HFF-Myc (cell line): ENCODE data around the gene PPFIA3.
"Not testable (repeated sequence)": the region's sequence is repeated elsewhere in the genome, so short reads cannot be mapped to it uniquely, and the experiment has no call there.

Experiments
- DNase-seq: peaks from one replicate; pipeline ENCODE4 v3.0.0-alpha.2; 2011; ENCODE audit warnings: low read depth; ENCODE audit errors: extremely low read depth
- H3K4me3 ChIP-seq: replicated peaks from 2 replicates; pipeline ENCODE4 v1.5.1; 2011; ENCODE audit warnings: low read depth, mild to moderate bottlenecking, control low read depth, low read length
- TF ChIP-seq, protein P1 (sequence below): IDR thresholded peaks from 2 replicates; pipeline ENCODE4 v1.5.1; 2012; ENCODE audit warnings: mild to moderate bottlenecking, low read depth, low read length, control low read depth; ENCODE audit errors: missing control alignments

PPFIA3 gene

DNA sequence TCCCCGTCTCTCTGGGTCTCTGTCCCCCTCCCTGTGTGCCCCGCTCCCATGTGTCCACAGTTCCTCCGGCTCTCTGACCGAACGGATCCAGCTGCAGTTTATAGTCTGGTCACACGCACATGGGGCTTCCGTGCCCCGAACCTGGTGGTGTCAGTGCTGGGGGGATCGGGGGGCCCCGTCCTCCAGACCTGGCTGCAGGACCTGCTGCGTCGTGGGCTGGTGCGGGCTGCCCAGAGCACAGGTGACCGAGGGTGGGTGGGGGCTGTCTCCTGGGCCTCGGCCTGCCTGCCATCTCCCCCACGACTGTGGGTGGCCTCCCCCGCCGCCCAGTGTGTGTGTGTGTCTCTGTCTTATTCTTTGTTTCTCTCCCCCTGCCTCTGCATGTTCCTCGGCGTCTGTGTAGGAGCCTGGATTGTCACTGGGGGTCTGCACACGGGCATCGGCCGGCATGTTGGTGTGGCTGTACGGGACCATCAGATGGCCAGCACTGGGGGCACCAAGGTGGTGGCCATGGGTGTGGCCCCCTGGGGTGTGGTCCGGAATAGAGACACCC is 48.6 kb downstream of the PPFIA3 start:
- TF ChIP-seq, protein P1, sequence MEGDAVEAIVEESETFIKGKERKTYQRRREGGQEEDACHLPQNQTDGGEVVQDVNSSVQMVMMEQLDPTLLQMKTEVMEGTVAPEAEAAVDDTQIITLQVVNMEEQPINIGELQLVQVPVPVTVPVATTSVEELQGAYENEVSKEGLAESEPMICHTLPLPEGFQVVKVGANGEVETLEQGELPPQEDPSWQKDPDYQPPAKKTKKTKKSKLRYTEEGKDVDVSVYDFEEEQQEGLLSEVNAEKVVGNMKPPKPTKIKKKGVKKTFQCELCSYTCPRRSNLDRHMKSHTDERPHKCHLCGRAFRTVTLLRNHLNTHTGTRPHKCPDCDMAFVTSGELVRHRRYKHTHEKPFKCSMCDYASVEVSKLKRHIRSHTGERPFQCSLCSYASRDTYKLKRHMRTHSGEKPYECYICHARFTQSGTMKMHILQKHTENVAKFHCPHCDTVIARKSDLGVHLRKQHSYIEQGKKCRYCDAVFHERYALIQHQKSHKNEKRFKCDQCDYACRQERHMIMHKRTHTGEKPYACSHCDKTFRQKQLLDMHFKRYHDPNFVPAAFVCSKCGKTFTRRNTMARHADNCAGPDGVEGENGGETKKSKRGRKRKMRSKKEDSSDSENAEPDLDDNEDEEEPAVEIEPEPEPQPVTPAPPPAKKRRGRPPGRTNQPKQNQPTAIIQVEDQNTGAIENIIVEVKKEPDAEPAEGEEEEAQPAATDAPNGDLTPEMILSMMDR, result no peak
- H3K4me3 ChIP-seq, result no peak overlapping the region
- no peak for DNase-seq

DNA sequence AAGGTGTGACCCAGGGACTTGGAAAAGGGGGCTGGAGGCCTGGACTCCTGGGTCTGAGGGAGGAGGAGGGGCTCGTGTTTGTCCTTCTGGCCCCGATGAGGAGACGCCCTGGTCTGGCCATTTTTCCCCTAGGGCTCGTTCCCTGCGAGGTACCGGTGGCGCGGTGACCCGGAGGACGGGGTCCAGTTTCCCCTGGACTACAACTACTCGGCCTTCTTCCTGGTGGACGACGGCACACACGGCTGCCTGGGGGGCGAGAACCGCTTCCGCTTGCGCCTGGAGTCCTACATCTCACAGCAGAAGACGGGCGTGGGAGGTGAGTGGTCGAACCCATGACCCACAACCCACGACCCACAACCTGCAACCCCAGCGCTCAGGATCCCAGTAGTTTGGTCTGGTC is 49.1 kb downstream of the PPFIA3 start:
- no peak overlapping the region for H3K4me3 ChIP-seq
- TF ChIP-seq, protein P1, result no peak
- no peak for DNase-seq

DNA sequence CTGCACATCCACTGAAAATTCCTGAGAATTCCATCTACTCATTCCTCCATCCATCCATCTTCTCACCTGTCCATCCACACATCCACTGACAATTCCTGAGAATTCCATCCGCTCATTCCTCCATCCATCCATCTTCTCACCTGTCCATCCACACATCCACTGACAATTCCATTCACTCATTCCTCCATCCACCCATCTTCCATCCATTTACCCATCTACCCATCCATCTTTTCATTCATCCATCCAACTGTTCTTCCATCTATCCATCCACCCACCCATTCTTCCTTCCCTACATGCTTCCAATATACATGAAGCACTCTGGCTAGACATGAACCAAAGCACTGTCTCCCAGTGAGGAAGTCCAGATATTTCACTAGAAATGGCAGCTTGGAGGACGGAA is 53.9 kb downstream of the PPFIA3 start:
- no peak overlapping the region for H3K4me3 ChIP-seq
- no peak for DNase-seq
- TF ChIP-seq, protein P1, result no peak

GRCh38 chr19:49180659-49181058 is 61.3 kb downstream of the PPFIA3 start:
- TF ChIP-seq, protein P1, result no peak
- DNase-seq, result no peak
- H3K4me3 ChIP-seq, result no peak overlapping the region

DNA sequence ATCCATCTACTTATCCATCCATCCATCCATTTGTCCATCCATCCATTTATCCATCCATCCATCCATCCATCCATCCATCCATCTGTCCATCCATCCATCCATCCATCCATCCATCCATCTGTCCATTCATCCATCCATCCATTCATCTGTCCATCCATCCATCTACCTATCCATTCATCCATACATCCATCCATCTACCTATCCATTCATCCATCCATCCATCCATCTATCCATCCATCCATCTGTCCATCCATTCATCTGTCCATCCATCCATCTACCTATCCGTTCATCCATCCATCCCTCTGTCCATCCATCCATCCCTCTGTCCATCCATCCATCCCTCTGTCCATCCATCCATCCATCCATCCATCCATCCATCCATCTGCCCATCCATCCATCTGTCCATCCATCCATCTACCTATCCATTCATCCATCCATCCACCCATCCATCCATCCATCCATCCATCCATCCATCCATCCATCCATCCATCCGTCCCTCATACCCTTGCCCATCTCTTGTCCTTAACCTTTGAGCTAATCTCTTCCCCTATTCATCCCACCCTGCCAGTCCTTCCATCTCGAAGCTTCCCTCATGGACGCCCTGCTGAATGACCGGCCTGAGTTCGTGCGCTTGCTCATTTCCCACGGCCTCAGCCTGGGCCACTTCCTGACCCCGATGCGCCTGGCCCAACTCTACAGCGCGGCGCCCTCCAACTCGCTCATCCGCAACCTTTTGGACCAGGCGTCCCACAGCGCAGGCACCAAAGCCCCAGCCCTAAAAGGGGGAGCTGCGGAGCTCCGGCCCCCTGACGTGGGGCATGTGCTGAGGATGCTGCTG is 62.9 kb downstream of the PPFIA3 start:
- not testable (repeated sequence) for DNase-seq, H3K4me3 ChIP-seq

DNA sequence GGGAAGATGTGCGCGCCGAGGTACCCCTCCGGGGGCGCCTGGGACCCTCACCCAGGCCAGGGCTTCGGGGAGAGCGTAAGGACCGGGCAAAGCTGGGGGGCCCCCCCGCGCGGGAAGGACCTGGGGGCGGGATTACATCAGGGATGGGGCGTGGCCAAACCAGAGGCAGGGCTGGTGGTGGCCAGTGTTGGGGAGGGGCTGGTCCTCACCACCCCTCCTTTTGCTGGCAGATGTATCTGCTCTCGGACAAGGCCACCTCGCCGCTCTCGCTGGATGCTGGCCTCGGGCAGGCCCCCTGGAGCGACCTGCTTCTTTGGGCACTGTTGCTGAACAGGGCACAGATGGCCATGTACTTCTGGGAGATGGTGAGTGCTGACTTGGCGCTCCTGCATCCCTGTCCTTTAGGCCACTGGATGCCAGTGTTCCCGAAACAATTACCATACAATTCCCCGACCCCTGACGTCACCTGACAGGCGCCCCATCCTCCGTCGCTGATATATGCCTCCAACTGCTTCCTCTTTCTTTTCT is 63.6 kb downstream of the PPFIA3 start:
- no peak for DNase-seq
- H3K4me3 ChIP-seq, result no peak overlapping the region
- TF ChIP-seq, protein P1, result no peak

DNA sequence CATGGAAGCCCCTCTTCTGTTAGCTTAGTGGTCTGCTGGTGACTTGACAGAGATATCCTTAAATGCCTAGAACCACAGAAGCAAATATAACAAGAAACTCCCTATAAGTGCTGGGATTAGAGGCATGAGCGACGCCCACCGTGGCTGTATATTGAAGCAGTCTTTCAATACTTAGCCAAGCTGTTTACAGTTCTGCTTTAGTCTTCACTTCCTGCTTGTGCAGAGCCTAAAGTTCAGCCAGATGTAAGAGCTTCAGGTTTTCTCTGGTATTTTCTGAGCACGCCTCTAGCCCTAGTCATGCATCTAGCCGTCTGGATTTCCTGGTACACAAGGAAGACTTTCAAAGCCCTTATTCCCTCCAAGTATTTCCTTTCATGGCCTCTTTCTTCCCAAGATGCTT is 66.8 kb downstream of the PPFIA3 start:
- DNase-seq, result no peak
- no peak overlapping the region for H3K4me3 ChIP-seq
- TF ChIP-seq, protein P1, result no peak
